ENCODE measurements around the gene CDHR1. TPM values are rescaled to one million over a fixed set of nuclear protein-coding genes. Genes with fewer than 3 reads are reported as not detected.
A peak's percentile ranks its signal among the peaks of the same experiment; 100 is the strongest.

The CDHR1 gene
- total RNA-seq, 2 donors from 2014 or later = 3.3 to 10.2 TPM

- H3K27me3 Mint-ChIP-seq = peaks cover 19 to 24% of the 10 kb centered on the region in 2 donors
These were observed 40.8 kb downstream of the CDHR1 start for GRCh38 chr10:84235096-84235495.

GRCh38 chr10:84236807-84237198, 42.5 kb downstream of the CDHR1 start:
- peaks cover 19 to 21% of the 10 kb centered on the region in 2 donors for H3K27me3 Mint-ChIP-seq
- no peak overlapping the region for H3K27ac Mint-ChIP-seq
- H3K4me3 Mint-ChIP-seq = no peak overlapping the region
- no peaks in the 10 kb centered on the region for H3K9me3 Mint-ChIP-seq
- ATAC-seq (no peak), DNase-seq (ENCODE audit: low spot score) (no peak)
- no peaks in the 10 kb centered on the region for H3K4me1 Mint-ChIP-seq (ENCODE audit: low read depth in 2 of 2)
- no peaks in the 10 kb centered on the region for H3K36me3 Mint-ChIP-seq

More at GRCh38 chr10:84235096-84235495, 40.8 kb downstream of the CDHR1 start:
- H3K36me3 Mint-ChIP-seq = no peaks in the 10 kb centered on the region
- H3K27ac Mint-ChIP-seq = no peak overlapping the region
- DNase-seq (ENCODE audit: low spot score) (no peak), ATAC-seq (no peak)
- no peak overlapping the region for H3K4me3 Mint-ChIP-seq
- no peaks in the 10 kb centered on the region for H3K4me1 Mint-ChIP-seq (ENCODE audit: low read depth in 2 of 2)
- H3K9me3 Mint-ChIP-seq = no peaks in the 10 kb centered on the region

GRCh38 chr10:84237199-84238051, 43.1 kb downstream of the CDHR1 start:
- Mint-ChIP-seq H3K27ac (no peak overlapping the region), H3K27me3 (peaks cover 19 to 20% of the 10 kb centered on the region in 2 donors), H3K4me1 (ENCODE audit: low read depth in 2 of 2) (no peaks in the 10 kb centered on the region), H3K4me3 (no peak overlapping the region), H3K36me3 (no peaks in the 10 kb centered on the region), H3K9me3 (no peaks in the 10 kb centered on the region)
- no peak for DNase-seq (ENCODE audit: low spot score)
- ATAC-seq = no peak

- Mint-ChIP-seq H3K36me3 (no peaks in the 10 kb centered on the region), H3K4me1 (ENCODE audit: low read depth in 2 of 2) (no peaks in the 10 kb centered on the region), H3K27me3 (peaks cover 19 to 20% of the 10 kb centered on the region in 2 donors), H3K9me3 (no peaks in the 10 kb centered on the region), H3K4me3 (no peak overlapping the region), H3K27ac (no peak overlapping the region)
- no peak for DNase-seq (ENCODE audit: low spot score)
- no peak for ATAC-seq
These were observed 44.6 kb downstream of the CDHR1 start for GRCh38 chr10:84238909-84239308.

- no peak for DNase-seq (ENCODE audit: low spot score)
- Mint-ChIP-seq H3K36me3 (no peaks in the 10 kb centered on the region), H3K4me3 (no peak within 1 kb of the TSS), H3K27me3 (peaks cover 17 to 19% of the 10 kb centered on the region in 2 donors), H3K27ac (no peak within 1 kb of the TSS), H3K9me3 (no peaks in the 10 kb centered on the region), H3K4me1 (ENCODE audit: low read depth in 2 of 2) (no peaks in the 10 kb centered on the region)
- peak in 1 of 2 donors; percentile 43 for ATAC-seq
These were observed 47.0 kb downstream of the CDHR1 start, which contains the start of gene LRIT1 for GRCh38 chr10:84241185-84241790. TSS of gene LRIT1 (minus strand) at chr10:84241546. CDS start at chr10:84241439, 107 bp downstream.

GRCh38 chr10:84243759-84244158, 49.4 kb downstream of the CDHR1 start:
- ATAC-seq = no peak
- no peaks in the 10 kb centered on the region for H3K4me1 Mint-ChIP-seq (ENCODE audit: low read depth in 2 of 2)
- H3K36me3 Mint-ChIP-seq = no peaks in the 10 kb centered on the region
- no peak for DNase-seq (ENCODE audit: low spot score)
- H3K9me3 Mint-ChIP-seq = no peaks in the 10 kb centered on the region
- peaks cover 12 to 13% of the 10 kb centered on the region in 2 donors for H3K27me3 Mint-ChIP-seq
- no peak overlapping the region for H3K4me3 Mint-ChIP-seq
- no peak overlapping the region for H3K27ac Mint-ChIP-seq

- DNase-seq (ENCODE audit: low spot score) (no peak), ATAC-seq (peak in 1 of 2 donors; percentile 4)
- Mint-ChIP-seq H3K27me3 (peaks cover 6 to 9% of the 10 kb centered on the region in 2 donors), H3K4me1 (ENCODE audit: low read depth in 2 of 2) (no peaks in the 10 kb centered on the region), H3K36me3 (no peaks in the 10 kb centered on the region), H3K9me3 (no peaks in the 10 kb centered on the region), H3K4me3 (no peak within 1 kb of the TSS), H3K27ac (no peak within 1 kb of the TSS)
These were observed 50.4 kb downstream of the CDHR1 start, which contains the start of gene RGR for GRCh38 chr10:84244651-84245270. TSS of gene RGR (plus strand) at chr10:84245053. CDS start at chr10:84245091, 38 bp downstream.

GRCh38 chr10:84247496-84247895, 53.2 kb downstream of the CDHR1 start:
- H3K27me3 Mint-ChIP-seq = peaks cover 0 to 7% of the 10 kb centered on the region in 2 donors
- DNase-seq (ENCODE audit: low spot score) (no peak), ATAC-seq (no peak)
- no peaks in the 10 kb centered on the region for H3K4me1 Mint-ChIP-seq (ENCODE audit: low read depth in 2 of 2)
- no peaks in the 10 kb centered on the region for H3K9me3 Mint-ChIP-seq
- no peaks in the 10 kb centered on the region for H3K36me3 Mint-ChIP-seq
- no peak overlapping the region for H3K4me3 Mint-ChIP-seq
- no peak overlapping the region for H3K27ac Mint-ChIP-seq

GRCh38 chr10:84248794-84249193, 54.5 kb downstream of the CDHR1 start:
- Mint-ChIP-seq H3K36me3 (no peaks in the 10 kb centered on the region), H3K9me3 (no peaks in the 10 kb centered on the region), H3K27me3 (peaks cover 0 to 8% of the 10 kb centered on the region in 2 donors), H3K4me3 (no peak overlapping the region), H3K4me1 (ENCODE audit: low read depth in 2 of 2) (no peaks in the 10 kb centered on the region), H3K27ac (no peak overlapping the region)
- DNase-seq (ENCODE audit: low spot score) (no peak), ATAC-seq (no peak)

GRCh38 chr10:84254552-84255478, 60.5 kb downstream of the CDHR1 start:
- ATAC-seq (no peak), DNase-seq (ENCODE audit: low spot score) (no peak)
- H3K4me1 Mint-ChIP-seq (ENCODE audit: low read depth in 2 of 2) = peaks cover 0 to 5% of the 10 kb centered on the region in 2 donors
- H3K4me3 Mint-ChIP-seq = no peak overlapping the region
- H3K27ac Mint-ChIP-seq = no peak overlapping the region
- H3K36me3 Mint-ChIP-seq = no peaks in the 10 kb centered on the region
- peaks cover 11 to 24% of the 10 kb centered on the region in 2 donors for H3K27me3 Mint-ChIP-seq
- no peaks in the 10 kb centered on the region for H3K9me3 Mint-ChIP-seq

- peaks cover 0 to 5% of the 10 kb centered on the region in 2 donors for H3K4me1 Mint-ChIP-seq (ENCODE audit: low read depth in 2 of 2)
- H3K9me3 Mint-ChIP-seq = no peaks in the 10 kb centered on the region
- H3K27me3 Mint-ChIP-seq = peaks cover 13 to 24% of the 10 kb centered on the region in 2 donors
These were observed 62.4 kb downstream of the CDHR1 start for GRCh38 chr10:84256510-84257342.

GRCh38 chr10:84257343-84258020, 63.1 kb downstream of the CDHR1 start:
- Mint-ChIP-seq H3K27ac (no peak overlapping the region), H3K4me3 (no peak overlapping the region), H3K9me3 (no peaks in the 10 kb centered on the region), H3K36me3 (no peaks in the 10 kb centered on the region), H3K27me3 (peaks cover 13 to 28% of the 10 kb centered on the region in 2 donors), H3K4me1 (ENCODE audit: low read depth in 2 of 2) (peaks cover 0 to 5% of the 10 kb centered on the region in 2 donors)
- DNase-seq (ENCODE audit: low spot score) = no peak
- ATAC-seq = no peak

More at GRCh38 chr10:84256510-84257342, 62.4 kb downstream of the CDHR1 start:
- no peaks in the 10 kb centered on the region for H3K36me3 Mint-ChIP-seq
- no peak for DNase-seq (ENCODE audit: low spot score)
- no peak overlapping the region for H3K27ac Mint-ChIP-seq
- peak; percentile 64 for ATAC-seq
- no peak overlapping the region for H3K4me3 Mint-ChIP-seq
